GM21423 (cell line): ENCODE measurements around the gene WDR73.

ENCODE experiments used
- ATAC-seq: cut with Tn5 transposase; IDR thresholded peaks from one replicate; pipeline ENCODE4 v1.9.1; 2021; ENCODE audit warnings: mild to moderate bottlenecking, moderate library complexity; ENCODE audit not compliant: unreplicated experiment

Gene WDR73

DNA sequence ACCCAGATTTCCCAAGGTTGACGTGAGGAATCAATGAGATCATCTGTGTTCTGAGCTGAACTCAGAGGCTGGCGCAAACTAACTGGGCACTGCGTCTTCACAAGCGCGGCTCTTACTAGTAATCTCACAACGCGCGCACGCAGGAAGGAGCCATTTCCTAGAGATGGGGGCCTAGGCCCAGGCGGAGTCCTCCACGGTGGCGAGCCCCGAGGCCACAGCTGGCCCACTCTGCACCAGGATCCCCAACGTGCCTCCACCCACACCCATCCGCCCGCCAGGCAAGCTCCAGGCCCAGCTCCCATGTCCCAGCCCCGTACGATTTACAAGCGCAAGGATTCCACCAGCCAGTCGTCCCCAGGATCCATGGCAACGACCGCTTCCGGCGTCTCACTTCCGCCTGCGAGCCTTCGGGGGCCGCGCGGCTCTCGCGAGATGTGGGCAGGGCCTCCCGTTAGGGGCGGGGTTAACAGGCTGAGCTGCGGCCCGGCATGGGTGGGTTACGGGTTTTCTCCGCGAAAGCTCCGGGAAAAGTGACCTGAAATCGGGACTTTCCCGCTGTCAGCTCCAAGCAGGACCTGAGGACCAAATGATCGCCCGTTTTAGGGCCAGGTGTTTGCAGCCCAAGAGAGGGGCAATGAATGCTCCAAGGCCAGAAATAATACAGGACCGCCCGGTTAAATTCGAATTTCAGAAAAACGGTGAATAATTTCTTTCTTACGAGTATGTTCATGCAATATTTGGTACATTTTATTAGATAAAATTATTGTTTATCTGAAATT is at the start of gene WDR73:
Gene WDR73 (minus strand): TSS at position 374 of the 779 bp plus-strand sequence. CDS start 9 bp downstream, at position 365.
- peak; percentile 83 for ATAC-seq

DNA sequence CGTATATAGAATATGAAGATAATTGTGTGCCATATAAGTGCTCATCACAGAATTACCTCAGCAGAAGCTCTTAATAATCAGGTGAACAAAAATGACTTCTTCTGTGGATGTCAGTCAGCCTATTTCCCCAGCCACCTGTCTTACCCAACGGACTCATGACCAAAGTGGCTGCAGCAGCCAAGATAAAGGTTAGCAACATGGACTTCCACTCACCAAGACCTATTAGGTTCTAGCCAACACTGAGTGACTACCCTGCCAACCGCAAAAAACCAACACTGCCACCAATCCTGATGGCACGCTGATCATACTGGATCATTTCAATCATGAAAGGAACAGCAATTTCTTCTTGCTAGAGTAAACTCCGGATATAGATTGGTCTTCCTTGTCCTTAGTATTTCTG is 49.7 kb upstream of the WDR73 start:
- no peak for ATAC-seq

DNA sequence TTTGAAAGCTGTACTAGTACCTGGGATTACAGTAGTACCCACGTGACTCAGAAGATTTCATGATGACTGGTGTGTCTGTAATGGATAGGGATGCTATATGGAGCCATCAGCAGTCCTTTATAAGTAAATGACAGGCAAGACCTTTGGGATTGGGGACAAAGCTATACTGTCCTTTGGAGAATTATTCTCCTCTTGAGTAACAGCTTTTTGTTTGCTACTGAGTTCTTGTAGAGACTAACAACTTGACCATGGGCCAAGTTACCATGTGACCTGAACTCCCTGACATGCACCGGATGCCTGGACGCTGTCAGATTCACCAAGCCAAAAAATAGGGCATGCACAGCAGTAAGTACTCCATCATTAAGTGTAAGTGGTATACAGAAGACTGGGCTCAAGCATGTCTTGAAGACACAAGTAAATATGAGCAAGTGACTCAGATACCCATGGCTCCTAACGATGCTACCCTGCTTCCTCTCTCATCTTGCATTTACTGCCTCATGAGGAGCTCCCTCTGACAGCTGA is 48.9 kb upstream of the WDR73 start:
- ATAC-seq, result no peak

DNA sequence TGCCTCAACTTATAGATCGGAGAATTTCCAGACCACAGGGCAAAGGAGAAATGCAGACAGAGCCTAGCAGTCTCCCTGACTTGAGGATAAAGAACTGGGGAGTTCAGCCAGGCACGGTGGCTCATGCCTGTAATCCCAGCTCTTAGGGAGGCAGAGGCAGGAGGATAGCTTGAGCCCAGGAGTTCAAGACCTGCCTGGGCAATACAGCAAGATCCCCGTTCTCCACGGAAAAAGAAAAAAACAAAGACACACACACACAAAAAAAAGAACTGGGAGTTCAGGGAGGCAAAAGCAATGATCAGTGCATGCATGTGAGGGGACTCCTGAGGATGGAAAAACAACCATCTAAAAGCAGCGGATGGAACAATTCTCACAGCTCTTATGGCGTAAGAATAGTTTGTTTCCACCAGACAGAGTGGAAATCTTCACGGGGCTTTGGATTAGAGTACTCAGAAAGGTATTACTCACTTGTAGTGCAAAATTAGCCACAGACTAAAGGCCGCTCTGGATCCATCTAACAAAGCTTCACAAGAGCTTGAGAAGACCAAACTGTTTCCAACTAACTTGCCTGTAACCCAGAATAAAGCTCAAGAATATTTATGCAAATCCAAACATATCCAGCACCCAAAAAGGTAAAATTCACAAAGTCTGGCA is 45.6 kb upstream of the WDR73 start:
- no peak for ATAC-seq

DNA sequence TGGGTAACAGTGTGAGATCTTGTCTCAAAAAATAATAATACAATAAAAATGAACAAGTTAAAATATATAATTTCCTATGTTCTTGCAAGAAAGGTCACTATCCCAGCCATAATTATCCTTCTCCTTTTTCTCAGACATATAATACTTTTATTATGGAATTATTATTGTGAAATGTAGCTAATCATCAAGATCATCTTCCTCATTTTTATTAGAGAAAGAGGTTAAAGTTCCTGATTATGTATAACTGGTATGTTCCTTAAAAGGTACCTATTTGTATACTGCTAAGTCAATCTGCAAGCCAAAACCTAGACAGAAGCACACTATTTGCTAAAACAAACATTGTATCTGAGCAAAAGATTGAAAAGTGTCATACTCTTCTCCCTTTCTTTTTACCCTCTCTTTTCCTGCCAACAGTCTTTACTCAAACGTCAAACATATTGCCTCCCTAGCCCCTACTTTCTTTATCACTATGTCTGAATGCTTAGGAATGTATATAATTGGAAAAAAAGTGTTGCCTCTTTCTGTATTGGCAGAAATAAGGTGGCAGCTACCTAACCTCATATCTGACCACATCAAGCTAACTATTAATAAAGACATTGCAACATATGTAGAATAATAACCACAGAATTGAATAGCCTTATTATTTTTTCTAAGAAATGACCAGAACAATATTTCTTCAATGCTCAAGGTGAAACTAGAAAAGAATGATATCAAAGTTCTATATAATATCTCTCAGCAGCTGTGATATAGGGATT is 43.3 kb upstream of the WDR73 start:
- no peak for ATAC-seq

DNA sequence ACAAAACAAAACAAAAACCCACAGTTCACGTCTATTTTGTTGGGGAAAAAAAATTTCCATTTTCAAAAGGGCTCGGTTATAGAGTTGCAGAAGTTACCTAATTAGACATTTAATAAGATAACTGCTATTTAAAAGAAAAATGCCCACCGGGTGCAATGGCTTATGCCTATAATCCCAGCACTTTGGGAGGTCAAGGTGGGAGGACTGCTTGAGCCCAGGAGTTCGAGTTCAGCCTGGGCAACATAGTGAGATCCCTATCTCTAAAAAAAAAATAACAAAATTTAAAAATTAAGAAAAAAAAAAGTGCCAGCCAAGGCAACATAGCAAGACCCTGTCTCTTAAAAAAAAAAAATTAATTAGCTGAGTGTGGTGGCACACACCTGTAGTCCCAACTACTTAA is 42.7 kb upstream of the WDR73 start:
- ATAC-seq, result no peak

DNA sequence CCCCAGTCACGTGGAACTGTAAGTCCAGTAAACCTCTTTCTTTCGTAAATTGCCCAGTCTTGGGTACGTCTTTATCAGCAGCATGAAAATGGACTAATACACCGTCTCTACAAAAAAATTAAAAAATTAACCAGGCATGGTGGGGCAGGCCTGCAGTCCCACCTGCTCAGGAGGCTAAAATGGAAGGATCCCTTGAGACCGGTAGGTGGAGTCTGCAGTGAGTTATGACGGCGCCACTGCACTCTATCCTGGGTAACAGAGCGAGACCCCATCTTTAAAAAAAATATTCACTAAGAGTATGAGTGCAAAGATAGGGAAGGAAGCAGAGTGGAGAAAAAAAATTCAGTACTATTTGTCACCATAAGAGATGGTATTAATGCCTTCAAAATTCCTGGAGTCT is 36.3 kb upstream of the WDR73 start:
- ATAC-seq, result no peak

DNA sequence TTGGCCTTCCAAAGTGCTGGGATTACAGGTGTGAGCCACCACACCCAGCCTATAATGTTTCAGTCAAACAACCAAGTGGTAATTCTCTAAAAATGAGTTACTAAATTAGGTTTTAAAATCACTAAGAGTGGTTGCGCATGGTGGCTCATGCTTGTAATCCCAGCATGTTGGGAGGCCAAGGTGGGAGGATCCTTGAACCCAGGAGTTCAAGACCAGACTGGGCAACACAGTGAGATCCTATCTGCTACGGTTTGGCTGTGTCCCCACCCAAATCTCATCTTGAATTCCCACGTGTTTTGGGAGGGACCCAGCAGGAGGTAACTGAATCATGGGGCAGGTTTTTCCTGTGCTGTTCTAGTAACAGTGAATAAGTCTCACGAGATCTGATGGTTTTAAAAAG is 35.8 kb upstream of the WDR73 start:
- no peak for ATAC-seq

DNA sequence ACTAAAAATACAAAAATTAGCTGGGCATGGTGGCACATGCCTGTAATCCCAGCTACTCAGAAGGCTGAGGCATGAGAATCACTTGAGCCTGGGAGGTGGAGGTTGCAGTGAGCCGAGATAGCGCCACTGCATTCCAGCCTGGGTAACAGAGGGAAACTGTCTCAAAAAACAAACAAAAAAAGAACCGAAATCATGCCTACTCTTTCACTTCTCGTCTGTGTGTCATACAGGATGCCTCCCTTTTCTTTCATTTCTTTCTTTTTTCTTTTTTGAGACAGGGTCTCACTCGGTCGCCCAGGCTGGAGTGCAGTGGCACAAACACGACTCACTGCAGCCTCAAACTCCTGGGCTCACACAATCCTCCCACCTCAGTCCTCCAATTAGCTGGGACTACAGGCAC is 32.4 kb upstream of the WDR73 start:
- peak; percentile 71 for ATAC-seq

DNA sequence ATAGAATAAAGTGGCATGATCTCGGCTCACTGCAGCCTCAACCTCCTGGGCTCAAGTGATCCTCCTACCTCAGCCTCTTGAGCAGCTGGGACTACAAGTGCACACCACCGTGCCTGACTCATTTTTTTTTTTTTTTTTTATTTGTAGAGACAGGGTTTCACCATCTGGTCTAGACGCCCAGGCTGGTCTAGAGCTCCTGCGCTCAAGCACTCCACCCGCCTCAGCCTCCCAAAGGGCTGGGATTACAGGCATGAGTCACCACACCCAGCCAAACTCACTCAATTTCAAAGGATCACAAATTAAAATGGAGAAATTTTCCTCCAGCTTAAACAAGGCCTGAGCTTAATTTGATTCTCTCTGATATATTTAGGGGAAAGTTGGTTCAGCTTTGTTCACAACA is 31.2 kb upstream of the WDR73 start:
- ATAC-seq, result no peak

DNA sequence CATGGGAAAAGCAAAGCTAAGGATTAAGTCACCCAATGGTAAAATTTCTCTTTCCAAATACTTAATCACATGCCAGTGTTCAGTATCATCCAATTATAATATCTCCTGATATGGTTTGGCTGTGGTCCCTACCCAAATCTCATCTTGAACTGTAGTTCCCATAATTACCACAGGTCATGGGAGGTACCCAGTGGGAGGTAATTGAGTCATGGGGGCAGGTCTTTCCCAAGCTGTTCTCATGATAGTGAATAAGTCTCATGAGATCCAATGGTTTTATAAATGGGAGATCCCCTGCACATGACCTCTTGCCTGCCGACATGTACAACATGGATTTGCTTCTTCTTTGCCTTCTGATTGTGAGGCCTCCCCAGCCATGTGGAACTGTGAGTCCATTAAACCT is 30.0 kb upstream of the WDR73 start:
- ATAC-seq, result no peak

DNA sequence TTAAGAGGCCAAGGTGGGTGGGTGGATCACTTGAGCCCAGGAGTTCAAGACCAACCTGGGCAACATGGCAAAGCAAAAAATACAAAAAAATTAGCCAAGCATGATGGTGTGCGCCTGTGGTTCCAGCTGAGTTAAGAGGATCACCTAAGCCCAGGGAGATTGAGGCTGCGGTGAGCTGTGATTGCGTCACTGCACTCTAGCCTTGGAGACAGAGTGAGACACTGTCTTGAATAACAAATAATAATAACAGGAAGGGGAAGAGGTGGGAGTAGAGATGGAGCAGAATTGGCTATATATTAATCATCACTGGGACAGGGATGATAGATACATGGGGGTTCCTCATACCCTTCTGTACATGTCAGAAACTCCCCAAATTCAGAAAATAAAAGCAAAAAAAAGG is 27.7 kb upstream of the WDR73 start:
- ATAC-seq, result no peak

DNA sequence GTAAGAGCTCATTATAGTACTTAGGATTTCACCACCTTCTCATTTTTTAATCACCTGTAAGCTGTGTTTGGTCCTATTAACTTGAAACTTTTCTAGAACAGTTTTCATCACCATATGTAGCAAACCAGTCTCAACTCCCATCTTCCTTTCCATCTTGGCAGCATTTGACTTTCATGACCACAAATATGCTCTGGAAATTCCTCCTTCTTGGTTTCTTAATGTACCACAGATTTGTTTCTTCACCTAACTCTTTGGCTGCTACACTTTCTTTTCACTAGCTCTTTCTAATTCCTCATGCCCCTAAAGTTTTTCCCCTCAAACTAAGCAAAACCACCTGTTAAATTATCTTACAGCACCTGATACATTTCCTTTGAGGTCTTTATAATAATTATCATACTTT is 17.1 kb upstream of the WDR73 start:
- ATAC-seq, result no peak

DNA sequence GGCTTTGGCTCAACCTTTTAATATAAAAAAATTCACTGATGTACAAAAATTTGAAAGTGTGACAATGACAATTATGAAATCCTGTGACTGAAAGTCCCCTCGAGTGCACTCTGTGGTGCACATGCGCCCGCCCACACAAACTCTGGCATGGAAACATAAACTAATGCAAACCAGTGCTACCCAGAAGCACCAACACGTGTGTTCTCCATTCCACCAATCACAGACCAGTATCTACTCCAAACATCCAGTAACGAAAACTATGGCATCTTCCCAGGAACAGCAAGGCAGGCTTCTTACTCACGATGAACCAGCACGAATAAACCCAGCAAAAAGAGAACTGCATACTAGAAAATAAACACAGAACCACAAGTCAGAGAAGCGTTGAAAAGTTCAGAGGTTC is 15.6 kb upstream of the WDR73 start:
- ATAC-seq, result no peak

DNA sequence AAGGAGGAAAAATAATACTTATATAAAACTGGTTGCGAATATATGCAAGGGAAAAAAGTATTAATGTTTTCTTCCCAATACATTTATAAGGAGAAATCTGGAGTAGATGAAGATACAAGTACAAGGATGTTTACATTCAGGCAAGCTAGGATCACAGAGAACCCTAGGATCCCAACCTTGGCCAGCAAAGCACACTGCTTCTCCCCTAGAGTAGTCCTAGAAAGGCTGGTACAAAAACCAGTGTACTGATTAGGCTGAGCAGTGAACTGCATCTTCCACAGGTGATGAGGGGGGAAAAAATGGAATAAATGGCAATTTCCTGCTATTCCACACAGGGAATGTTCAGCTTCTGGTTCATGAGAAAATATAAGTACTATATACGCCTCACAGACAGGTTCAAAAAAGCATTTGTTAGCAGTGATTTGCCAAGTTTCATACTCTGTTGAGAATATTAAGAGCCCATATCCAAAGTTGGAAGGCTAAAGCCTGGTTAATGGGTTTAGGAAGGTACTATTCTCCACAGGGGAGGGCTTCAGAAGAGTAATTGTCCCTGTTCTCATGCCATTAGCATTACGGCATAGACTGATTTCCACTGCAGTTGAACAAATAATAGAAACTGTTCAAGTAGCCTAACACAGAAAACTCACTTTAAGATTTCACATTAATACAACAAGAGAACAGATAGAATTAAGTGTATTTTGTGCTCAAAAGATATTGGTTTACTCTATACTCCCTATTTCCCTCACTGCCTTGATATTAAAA is 14.3 kb upstream of the WDR73 start:
- ATAC-seq, result no peak

DNA sequence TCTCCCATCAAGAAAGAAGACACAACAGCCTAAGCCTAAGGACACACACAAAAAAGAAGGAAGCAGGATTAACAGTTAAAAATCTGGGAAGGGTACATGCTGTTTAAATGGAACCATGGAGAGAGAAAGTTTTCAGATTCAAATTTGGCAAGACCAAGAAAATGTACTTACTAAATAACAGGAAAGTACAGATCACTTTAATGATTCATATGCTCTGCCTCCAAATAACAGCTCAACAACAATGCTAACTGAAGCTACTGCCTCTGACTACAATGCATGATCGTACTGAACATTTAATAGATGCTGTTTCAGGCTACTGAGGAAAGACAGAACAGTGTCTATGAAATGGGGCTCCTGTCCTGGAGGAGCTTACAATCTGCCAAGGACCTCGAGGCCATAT is 12.3 kb upstream of the WDR73 start:
- no peak for ATAC-seq

DNA sequence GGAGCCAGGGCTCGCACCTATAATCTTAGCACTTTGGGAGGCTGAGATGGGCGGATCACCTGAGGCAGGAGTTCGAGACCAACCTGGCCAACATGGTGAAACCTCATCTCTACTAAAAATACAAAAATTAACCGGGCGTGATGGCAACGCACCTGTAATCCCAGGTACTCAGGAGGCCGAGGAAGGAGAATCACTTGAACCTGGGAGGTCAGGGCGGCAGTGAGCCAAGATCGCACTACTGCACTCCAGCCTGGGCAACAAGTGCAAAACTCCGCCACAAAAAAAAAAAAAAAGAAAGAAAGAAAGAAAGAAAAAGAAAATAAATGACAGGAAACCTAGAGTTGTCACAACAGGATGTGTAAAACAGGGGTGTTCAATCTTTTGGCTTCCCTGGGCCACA is 6.9 kb upstream of the WDR73 start:
- ATAC-seq, result no peak

DNA sequence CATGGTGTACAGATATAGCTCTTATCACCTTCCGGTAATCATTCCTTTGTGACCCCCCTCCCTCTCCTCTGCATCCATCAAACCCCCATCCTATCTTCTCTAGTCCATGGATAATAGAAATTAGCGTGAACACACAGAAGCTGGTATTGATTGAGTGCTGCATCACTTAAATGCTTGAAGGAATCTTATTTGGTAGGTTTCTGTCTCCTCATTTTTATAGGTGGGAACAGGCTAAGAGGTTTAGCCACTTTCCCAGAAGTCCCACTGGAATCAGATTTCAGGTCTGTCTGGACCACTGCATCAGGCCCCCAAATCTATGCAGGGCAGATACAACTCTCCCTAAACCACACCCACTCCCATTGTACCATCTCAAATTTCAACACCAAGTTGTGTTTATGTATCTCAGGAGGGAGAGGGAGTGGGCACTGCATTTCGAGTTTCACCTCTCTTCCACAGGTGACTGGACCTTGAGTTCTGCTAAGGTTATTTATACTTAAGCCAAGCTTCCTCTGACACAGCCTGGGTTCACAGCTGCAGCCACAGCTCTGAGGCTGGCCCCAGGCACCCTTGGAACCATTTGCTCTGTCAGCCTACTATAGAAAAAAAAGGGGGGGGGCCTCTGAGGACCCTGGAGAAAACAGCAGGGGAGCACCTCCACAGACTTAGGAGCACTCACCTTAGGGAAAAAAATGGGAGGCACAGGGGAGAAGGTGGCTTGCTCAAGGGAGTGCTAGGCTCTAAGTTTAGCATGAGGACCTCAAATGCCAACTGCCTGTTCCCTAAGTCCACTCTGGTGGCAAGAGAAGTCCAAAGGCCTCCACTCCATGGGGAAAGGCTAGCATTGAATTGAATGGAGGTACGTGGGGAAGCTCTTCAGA is 6.1 kb upstream of the WDR73 start:
- no peak for ATAC-seq

DNA sequence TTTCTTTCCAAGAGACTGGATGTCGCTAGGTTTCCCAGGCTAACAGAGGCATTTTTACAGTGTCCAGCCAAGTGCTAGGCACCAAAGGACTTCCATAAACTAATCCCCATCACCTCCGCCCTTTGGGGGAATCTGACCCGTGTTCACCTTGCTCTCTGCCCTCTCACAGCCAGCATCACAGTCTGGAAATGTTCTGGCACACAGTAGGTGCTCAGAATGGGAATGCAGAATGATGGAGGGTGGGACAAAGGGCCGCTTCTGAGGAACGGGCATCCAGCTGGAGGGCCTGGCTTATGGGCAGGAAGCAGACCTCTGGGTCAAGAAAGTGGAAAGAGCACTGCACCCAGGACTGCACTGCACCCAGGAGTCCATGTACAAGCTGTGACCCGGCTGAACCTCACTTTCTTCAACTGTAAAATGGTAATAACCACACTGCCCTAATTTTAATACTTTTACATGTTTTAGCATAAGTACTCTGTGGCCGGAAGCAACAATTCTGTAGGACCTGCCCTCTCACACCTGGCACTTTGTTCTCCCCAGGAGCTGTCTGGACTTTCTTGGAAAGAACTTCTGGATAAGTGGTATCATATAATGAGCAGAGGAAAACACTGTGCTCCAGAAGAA is 4.8 kb upstream of the WDR73 start:
- no peak for ATAC-seq
